Suppressor macrophage (primary cell): ENCODE results near the gene DYRK4.
A peak's percentile ranks its signal among the peaks of the same experiment; 100 is the strongest.

Source experiments
- DNase-seq, 4 experiments: peaks; one replicate each; pipeline ENCODE4 v3.0.0-alpha.2; 2020 to 2022

The DYRK4 gene

DNA sequence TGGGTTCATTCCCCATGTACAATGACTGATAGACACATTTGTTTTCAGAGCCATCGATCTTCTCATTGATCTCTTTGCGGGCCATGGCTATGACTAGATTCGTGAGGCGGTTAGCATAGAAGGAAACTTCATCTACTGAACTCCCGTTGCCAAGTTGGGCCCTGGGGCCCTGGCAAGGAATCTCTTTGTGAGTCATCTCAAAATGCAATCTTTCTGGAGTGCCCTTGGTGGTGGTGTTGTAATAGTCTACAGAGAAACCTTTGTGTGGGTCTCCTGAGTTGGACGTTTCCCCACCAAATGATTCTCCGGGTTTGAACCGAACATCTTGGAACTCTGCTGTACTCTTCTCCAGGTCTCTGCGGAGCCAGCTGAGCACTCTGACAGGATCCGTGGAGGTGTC is 66.4 kb downstream of the DYRK4 start:
- no peak for DNase-seq

DNA sequence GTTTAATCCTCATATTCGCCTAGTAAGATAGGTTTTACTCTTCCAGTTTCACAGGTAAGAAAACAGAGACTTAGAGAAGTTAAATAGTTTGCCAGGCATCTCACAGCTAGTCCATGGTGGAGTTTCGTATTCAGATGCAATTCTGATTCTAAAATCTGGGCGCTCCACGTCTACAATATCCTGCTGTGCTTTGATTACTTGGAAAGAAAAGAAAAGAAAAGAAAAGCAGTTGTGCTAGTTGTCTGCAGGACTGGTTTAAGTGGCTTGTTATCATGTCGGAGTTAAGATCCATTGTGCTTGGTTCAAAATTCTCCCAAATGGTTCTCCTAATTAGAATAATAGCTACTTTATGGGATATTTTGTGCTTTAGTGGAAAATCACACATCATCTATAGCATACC is 68.3 kb downstream of the DYRK4 start:
- no peak for DNase-seq

DNA sequence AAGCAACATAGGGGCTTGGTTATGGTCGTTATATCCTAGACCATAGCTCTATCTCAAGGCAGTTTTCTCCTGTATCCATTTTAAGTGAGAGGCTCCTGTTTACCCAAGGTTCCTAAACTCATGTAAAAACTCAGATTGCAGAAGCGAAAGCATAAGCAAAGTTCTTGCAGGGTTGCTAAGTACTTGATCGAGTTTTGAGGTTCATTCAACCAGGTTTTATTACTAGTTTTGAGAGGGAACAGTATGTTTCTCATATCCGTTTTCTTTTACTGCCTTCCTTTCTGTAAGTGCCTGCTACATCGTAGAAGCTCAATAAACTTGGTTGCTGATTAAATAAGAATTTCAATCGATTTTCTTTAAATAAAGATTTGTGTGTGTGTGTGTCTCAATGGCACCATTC is 81.7 kb downstream of the DYRK4 start:
- DNase-seq, result no peak

DNA sequence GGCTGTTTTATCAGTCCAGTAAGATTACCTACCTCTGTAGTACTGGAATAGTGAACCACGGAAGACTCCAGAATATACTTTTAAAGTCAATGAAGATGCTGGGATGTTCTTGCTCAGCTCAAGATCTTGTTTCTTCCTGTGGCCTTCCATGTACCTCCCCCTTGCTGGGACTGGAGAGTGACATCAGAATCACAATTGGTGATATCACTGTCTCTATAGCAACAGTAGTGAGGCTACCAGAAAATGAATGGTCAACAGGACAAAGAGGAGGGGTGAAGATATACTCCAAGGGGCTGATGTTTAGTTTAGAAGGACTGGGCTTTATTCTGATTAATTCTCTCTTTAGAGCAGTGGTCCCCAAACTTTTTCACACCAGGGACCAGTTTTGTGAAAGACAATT is 83.0 kb downstream of the DYRK4 start:
- no peak for DNase-seq

DNA sequence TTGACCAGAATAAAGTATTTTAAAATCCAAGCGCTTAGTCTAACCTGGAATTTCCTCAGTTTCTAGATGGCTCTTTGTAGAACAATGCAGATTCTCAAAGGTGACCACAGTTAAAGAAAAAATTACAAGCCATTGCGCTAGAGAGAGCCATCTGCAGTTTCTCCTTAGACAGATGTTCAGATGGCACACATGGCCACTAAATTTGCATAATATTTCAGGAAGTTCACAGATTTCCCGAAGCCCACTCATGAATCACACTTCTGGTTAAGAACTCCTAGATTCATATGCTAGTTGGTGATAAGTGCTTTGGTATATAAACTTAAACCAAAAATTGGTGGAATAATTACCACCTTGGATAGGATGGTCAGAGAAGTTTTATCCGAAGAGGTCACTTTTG is 86.1 kb downstream of the DYRK4 start:
- peak; percentile 48 to 75 (median 64) for DNase-seq

DNA sequence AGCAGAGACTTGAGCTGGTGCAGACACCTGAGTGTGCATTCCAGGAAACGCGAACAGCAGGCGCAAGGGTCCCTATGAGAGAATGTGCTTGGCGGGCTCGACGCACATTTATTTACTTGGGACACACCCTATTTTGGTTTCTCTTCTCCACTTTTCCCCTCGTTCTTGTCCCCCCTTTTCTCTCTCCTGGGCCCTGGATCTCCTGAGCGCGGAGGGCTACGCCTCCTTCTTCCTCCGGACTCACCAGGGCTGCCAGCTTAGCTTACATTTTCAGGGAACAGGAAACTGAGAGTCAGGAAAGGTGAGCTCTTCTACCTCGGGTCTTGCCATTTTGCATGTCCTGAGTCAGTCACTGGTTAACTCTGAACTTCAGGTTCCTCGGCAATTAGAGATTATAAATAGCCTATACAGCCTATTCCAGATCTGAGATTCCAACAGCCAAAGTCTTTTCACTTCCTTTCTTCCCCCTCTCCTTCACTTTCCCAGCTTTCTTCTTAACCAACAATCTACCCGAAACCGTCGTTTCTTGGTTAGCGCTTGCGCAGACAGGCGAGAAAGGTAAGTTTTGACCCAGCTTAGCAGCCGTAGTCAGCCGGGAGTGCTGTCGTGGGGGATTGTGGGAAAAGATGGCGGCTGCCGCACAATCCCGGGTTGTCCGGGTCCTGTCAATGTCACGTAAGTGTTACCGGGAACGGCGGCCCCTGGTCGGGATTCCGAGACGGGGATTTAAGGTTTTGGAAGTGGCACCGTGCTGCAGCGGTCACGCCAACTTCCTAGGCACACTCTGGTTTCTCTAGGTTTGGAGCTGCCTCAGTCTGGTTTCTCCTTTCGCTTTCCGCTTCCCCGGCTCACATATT is 86.7 kb downstream of the DYRK4 start, which contains the start of the genes AKAP3 and NDUFA9:
AKAP3 (minus strand) TSS at position 551 of the 857 bp plus-strand sequence. CDS start 10,855 bp downstream, outside the sequence.
NDUFA9 (plus strand) TSS at position 614 of the 857 bp plus-strand sequence; CDS start at position 627, 13 bp downstream.
- DNase-seq, result peak; percentile 85 to 91 (median 88)

DNA sequence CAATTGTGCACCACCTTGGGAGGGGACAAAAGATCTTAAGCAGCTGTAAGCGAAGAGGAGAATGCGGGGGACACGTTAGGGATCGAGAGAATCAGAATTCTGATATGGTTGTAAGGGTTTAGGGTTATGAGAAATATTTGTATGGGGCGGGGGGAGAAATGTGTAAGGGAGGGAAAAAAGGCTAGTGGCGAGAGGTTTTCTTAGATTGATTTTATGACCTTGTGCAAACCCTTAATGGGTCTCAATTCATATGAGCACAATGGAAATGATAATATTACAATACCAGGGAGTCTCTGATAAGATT is 87.3 kb downstream of the DYRK4 start:
- DNase-seq, result no peak

DNA sequence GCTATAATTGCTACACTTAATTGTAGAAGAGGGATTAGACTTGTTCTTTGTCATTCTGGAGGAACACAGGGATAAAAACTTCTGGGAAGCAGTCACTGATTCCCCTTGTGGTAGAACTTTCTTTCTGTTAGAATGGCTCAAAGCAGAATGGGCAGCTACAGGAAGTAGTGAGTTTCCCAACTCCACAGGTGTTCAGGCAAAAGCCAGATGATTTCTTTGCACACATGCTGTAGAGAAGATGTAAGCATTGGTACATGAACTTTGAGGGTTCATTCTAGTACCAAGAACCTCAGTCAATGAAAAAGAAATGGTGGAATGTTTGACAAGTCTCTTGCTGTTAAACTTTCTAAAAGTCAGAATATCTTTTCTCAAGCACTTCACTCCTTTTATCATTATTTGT is 91.2 kb downstream of the DYRK4 start:
- DNase-seq, result no peak

DNA sequence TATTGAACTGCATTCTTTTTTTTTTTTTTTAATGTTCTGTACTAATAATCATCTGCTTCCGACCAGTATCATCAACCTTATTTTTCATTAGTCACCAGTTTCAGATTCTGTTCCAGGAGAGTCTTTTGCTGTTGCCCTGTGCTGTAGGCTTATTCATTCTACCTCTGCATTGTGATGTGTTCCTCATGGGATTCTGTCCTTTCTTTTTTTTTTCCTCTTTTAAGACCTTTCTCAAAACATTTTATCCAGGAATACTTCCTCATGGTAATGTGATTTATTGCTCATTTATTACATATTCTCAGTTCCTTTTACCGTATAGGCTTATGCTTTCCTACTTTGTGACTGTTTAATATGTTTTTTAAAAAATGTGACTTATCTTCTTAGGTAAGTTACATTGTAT is 91.7 kb downstream of the DYRK4 start:
- DNase-seq, result peak in 1 of 4 experiments; percentile 2
